ENCODE results near the gene KATNB1. TPM values are rescaled to one million over a fixed set of nuclear protein-coding genes. Genes with fewer than 3 reads are reported as not detected.
"Not testable (repeated sequence)": the region's sequence is repeated elsewhere in the genome, so short reads cannot be mapped to it uniquely, and the experiment has no call there.

Gene KATNB1
- total and polyA plus RNA-seq, 2 experiments from 2014 or later, result 31.4 to 65.9 TPM

DNA sequence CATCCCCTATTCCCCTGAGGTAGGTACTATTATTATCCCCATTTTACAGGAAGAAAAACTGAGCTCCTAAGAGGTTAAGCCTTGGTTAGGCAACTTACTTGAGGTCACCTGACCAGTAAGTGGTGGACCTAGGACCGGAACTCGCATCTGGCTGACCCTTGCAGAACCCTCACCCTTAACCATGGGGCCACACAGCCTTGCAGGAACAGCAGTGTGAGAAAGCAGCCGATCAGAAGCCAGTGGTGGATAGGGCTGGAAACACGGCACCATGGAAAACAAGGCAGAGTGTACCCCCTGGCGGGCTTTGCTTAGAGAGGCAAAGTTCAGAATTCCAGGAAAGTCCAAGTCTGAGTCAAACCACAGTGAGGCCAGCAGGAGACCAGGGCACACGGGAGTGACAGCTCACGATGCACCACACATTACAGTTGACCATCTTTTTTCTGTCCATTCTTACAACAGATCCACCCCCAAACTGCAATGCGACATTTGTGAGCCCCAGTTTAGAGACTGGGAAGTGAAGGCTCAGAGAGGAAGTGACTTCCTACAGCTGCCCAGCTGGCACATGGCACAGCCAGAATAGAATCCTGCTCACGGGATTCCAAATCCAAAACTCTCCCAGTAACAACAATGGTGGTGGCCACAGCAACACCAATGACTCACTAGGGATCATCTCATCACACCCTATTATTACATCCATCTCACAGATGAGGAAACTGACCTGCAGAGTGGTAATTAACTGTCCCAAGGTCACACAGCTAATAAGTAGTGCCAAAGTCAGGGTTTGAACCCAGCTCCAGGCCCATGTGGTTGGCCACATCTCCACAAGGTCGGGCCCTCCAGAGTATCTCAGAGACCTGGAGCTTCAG is 46.4 kb downstream of the KATNB1 start:
- no peak overlapping the region for H2AFZ ChIP-seq
- Mint-ChIP-seq H3K9me3 (no peaks in the 10 kb centered on the region), H3K36me3 (ENCODE audit: low read depth) (no peaks in the 10 kb centered on the region), H3K4me3 (no peak overlapping the region), H3K4me1 (peaks cover 7% of the 10 kb centered on the region; the same call in 2 of the 3 replicates), H3K27me3 (ENCODE audit: insufficient read depth, low read depth, poor library complexity) (peaks cover 8% of the 10 kb centered on the region), H3K27ac (no peak overlapping the region)
- no peak for DNase-seq (ENCODE audit: low spot score)
- no peaks in the 10 kb centered on the region for H3K27me3 ChIP-seq (ENCODE audit: insufficient read depth)
- no peaks in the 10 kb centered on the region for H3F3A ChIP-seq (replicated peaks; ENCODE audit: low read depth)
- no peaks in the 10 kb centered on the region for H4K20me1 ChIP-seq (replicated peaks; ENCODE audit: insufficient read depth)
- no peak for TF ChIP-seq CREB1 (CRISPR knock-in tag; IDR thresholded peaks at IDR 0.05; ENCODE audit: low read depth)
- TF ChIP-seq, protein P1, sequence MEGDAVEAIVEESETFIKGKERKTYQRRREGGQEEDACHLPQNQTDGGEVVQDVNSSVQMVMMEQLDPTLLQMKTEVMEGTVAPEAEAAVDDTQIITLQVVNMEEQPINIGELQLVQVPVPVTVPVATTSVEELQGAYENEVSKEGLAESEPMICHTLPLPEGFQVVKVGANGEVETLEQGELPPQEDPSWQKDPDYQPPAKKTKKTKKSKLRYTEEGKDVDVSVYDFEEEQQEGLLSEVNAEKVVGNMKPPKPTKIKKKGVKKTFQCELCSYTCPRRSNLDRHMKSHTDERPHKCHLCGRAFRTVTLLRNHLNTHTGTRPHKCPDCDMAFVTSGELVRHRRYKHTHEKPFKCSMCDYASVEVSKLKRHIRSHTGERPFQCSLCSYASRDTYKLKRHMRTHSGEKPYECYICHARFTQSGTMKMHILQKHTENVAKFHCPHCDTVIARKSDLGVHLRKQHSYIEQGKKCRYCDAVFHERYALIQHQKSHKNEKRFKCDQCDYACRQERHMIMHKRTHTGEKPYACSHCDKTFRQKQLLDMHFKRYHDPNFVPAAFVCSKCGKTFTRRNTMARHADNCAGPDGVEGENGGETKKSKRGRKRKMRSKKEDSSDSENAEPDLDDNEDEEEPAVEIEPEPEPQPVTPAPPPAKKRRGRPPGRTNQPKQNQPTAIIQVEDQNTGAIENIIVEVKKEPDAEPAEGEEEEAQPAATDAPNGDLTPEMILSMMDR (conservative IDR thresholded peaks at IDR 0.05; ENCODE audit: low read depth in 2 of 2), result peak in 1 of 2 experiments; percentile 13; a peak in 1 of 4 replicates
- ATAC-seq, result no peak
- H3K4me3 ChIP-seq, result no peak overlapping the region
- no peaks in the 10 kb centered on the region for H3K79me2 ChIP-seq (replicated peaks; ENCODE audit: insufficient read depth)
- H3K4me1 ChIP-seq (ENCODE audit: insufficient read depth), result peaks cover 3% of the 10 kb centered on the region; the same call in 1 of the 2 replicates
- no peaks in the 10 kb centered on the region for H3K9me2 ChIP-seq (ENCODE audit: insufficient read depth)
- no peak overlapping the region for H3K27ac ChIP-seq (ENCODE audit: low read depth)
- H3K36me3 ChIP-seq (ENCODE audit: insufficient read depth), result no peaks in the 10 kb centered on the region
- no peak overlapping the region for H3K4me2 ChIP-seq

DNA sequence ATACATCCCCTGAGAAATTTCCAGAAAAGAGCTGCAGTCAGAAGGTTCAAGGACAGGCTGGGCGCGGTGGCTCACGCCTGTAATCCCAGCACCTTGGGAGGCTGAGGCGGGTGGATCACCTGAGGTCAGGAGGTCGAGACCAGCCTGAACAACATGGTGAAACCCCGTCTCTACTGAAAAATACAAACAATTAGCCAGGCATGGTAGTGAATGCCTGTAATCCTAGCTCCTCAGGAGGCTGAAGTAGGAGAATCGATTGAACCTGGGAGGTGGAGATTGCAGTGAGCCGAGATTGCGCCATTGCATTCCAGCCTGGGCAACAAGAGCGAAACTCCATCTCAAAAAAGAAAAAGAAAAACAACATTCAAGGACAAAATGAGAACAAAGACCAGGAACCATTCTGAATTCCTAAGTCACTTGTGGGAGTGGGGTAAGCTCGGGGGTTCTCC is 47.1 kb downstream of the KATNB1 start:
- H3K4me1 Mint-ChIP-seq, result peaks cover 11% of the 10 kb centered on the region; the same call in 2 of the 3 replicates
- H3F3A ChIP-seq (replicated peaks; ENCODE audit: low read depth); H3K27me3 ChIP-seq (ENCODE audit: insufficient read depth); H3K9me2 ChIP-seq (ENCODE audit: insufficient read depth); DNase-seq (ENCODE audit: low spot score); H2AFZ ChIP-seq; H3K27me3 Mint-ChIP-seq (ENCODE audit: insufficient read depth, low read depth, poor library complexity); H4K20me1 ChIP-seq (replicated peaks; ENCODE audit: insufficient read depth); H3K9me3 Mint-ChIP-seq; ATAC-seq; H3K79me2 ChIP-seq (replicated peaks; ENCODE audit: insufficient read depth); H3K4me3 Mint-ChIP-seq; H3K4me1 ChIP-seq (ENCODE audit: insufficient read depth); H3K36me3 Mint-ChIP-seq (ENCODE audit: low read depth); H3K27ac Mint-ChIP-seq; H3K4me3 ChIP-seq; H3K27ac ChIP-seq (ENCODE audit: low read depth); H3K36me3 ChIP-seq (ENCODE audit: insufficient read depth); H3K4me2 ChIP-seq: not testable (repeated sequence)

DNA sequence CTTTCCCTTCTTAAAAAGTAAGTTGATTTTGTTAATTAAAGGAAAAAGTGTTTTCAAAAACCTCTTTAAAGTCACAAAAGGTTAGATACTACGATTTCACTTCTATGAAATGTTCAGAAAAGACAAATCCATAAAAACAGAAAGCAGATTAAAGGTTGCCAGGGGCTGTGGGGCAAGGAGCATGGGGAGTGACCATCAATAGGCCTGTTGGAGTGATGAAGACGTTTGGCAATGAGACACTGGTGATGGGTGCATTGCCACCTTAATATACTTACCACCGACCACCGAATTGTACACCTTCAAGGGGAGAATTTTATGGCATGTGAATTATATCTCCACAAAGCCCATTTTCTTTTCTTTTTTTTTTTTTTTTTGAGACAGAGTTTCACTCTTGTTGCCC is 47.5 kb downstream of the KATNB1 start:
- Histone ChIP-seq H3K4me2 (no peak overlapping the region), H3K36me3 (ENCODE audit: insufficient read depth) (no peaks in the 10 kb centered on the region), H3K9me2 (ENCODE audit: insufficient read depth) (no peaks in the 10 kb centered on the region), H3F3A (replicated peaks; ENCODE audit: low read depth) (no peaks in the 10 kb centered on the region), H4K20me1 (replicated peaks; ENCODE audit: insufficient read depth) (no peaks in the 10 kb centered on the region), H3K27me3 (ENCODE audit: insufficient read depth) (no peaks in the 10 kb centered on the region), H3K79me2 (replicated peaks; ENCODE audit: insufficient read depth) (no peaks in the 10 kb centered on the region), H3K4me3 (no peak overlapping the region), H3K27ac (ENCODE audit: low read depth) (no peak overlapping the region), H2AFZ (no peak overlapping the region), H3K4me1 (ENCODE audit: insufficient read depth) (peaks cover 3% of the 10 kb centered on the region; the same call in 1 of the 2 replicates)
- peaks cover 11% of the 10 kb centered on the region; the same call in 2 of the 3 replicates for H3K4me1 Mint-ChIP-seq
- H3K9me3 Mint-ChIP-seq, result no peaks in the 10 kb centered on the region
- no peaks in the 10 kb centered on the region for H3K36me3 Mint-ChIP-seq (ENCODE audit: low read depth)
- peaks cover 8% of the 10 kb centered on the region for H3K27me3 Mint-ChIP-seq (ENCODE audit: insufficient read depth, low read depth, poor library complexity)
- H3K4me3 Mint-ChIP-seq, result no peak overlapping the region
- no peak for DNase-seq (ENCODE audit: low spot score)
- ATAC-seq, result no peak
- H3K27ac Mint-ChIP-seq, result no peak overlapping the region
- TF ChIP-seq STAT1 (IDR thresholded peaks at IDR 0.05; ENCODE audit: unreplicated experiment) (no peak), ZNF331 (CRISPR knock-in tag; IDR thresholded peaks at IDR 0.05; ENCODE audit: low read depth) (no peak)
- TF ChIP-seq, protein P2, sequence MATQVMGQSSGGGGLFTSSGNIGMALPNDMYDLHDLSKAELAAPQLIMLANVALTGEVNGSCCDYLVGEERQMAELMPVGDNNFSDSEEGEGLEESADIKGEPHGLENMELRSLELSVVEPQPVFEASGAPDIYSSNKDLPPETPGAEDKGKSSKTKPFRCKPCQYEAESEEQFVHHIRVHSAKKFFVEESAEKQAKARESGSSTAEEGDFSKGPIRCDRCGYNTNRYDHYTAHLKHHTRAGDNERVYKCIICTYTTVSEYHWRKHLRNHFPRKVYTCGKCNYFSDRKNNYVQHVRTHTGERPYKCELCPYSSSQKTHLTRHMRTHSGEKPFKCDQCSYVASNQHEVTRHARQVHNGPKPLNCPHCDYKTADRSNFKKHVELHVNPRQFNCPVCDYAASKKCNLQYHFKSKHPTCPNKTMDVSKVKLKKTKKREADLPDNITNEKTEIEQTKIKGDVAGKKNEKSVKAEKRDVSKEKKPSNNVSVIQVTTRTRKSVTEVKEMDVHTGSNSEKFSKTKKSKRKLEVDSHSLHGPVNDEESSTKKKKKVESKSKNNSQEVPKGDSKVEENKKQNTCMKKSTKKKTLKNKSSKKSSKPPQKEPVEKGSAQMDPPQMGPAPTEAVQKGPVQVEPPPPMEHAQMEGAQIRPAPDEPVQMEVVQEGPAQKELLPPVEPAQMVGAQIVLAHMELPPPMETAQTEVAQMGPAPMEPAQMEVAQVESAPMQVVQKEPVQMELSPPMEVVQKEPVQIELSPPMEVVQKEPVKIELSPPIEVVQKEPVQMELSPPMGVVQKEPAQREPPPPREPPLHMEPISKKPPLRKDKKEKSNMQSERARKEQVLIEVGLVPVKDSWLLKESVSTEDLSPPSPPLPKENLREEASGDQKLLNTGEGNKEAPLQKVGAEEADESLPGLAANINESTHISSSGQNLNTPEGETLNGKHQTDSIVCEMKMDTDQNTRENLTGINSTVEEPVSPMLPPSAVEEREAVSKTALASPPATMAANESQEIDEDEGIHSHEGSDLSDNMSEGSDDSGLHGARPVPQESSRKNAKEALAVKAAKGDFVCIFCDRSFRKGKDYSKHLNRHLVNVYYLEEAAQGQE (IDR thresholded peaks at IDR 0.05; ENCODE audit: unreplicated experiment), result no peak

Data from GM23338 (cell line).